K562 (cell line): ENCODE data around the gene WSCD2. TPM values are rescaled to one million over a fixed set of nuclear protein-coding genes. Genes with fewer than 3 reads are reported as not detected.

Experiments used
- MEIS2 ChIP-seq: fragments of 450-650 bp; IDR thresholded peaks from 2 replicates; pipeline ENCODE4 v1.6.1; 2014; ENCODE audit warnings: mild to moderate bottlenecking; ENCODE audit not compliant: partially characterized antibody
- POLR2AphosphoS5 ChIP-seq: IDR thresholded peaks from 2 replicates; pipeline ENCODE4 v1.6.1; 2011; ENCODE audit warnings: mild to moderate bottlenecking, low read depth, low read length, moderate library complexity; ENCODE audit not compliant: control insufficient read depth, insufficient read depth
- SAFB2 ChIP-seq: fragments of 200-400 bp; formaldehyde crosslinking; IDR thresholded peaks from 2 replicates; pipeline ENCODE4 v1.6.1; 2018; ENCODE audit warnings: borderline replicate concordance, low read length, low read depth, moderate library complexity; ENCODE audit not compliant: severe bottlenecking
- ZNF324 ChIP-seq: fragments of 250-450 bp; sonication (Bioruptor Pico); IDR thresholded peaks from 2 replicates; pipeline ENCODE4 v1.4.0; 2020; ENCODE audit warnings: mild to moderate bottlenecking
- ZNF830 ChIP-seq: fragments of 250-450 bp; sonication (Bioruptor Pico); IDR thresholded peaks from 2 replicates; pipeline ENCODE4 v1.5.0; 2021; ENCODE audit warnings: mild to moderate bottlenecking
- polyA plus RNA-seq, 8 experiments: library from polyadenylated mRNA; depleted of rRNA in 4 of 8; stranded (reverse) in 5 of 8; unstranded in 3 of 8; fragments of >200 nt; fragmentation: Nextera tagmentation in 2 of 8; fragmentation: Illumina TruSeq in 1 of 8; extraction: Ambion mirVana in 2 of 8; extraction: Trizol in 1 of 8; gene quantifications; 2 replicates each; pipeline versions ENCODE4 v1.2.1 to v1.2.3, GENCODE V29; 2011 to 2014; ENCODE audit warnings: inconsistent platforms in 1 of 8, missing spikeins in 1 of 8
- total RNA-seq, 7 experiments: library from RNA; depleted of rRNA in 6 of 7; stranded (reverse); fragments of >200 nt in 6 of 7; fragmentation: Illumina TruSeq in 2 of 7; extraction: Trizol in 2 of 7; gene quantifications; 2 replicates each; pipeline versions ENCODE4 v1.2.1 to v1.2.3, GENCODE V29; 2011 to 2021; ENCODE audit warnings: low replicate concordance in 1 of 7
- TF ChIP-seq, protein P1 (sequence below): fragments of 250-450 bp; sonication (Bioruptor Pico); IDR thresholded peaks from 2 replicates; pipeline ENCODE4 v1.5.0; 2022; ENCODE audit warnings: mild to moderate bottlenecking
- TF ChIP-seq, protein P2 (sequence below), 2 experiments: fragments of 450-650 bp; IDR thresholded peaks; 2 replicates each; pipeline ENCODE4 v1.6.1; 2016
- TF ChIP-seq, protein P3 (sequence below): fragments of 450-650 bp; IDR thresholded peaks from 2 replicates; pipeline ENCODE4 v1.6.1; 2018; ENCODE audit not compliant: partially characterized antibody
- TF ChIP-seq, protein P4 (sequence below): fragments of 450-650 bp; conservative IDR thresholded peaks from 2 replicates; pipeline ENCODE4 v1.6.1; 2016; ENCODE audit warnings: missing genetic modification characterization, low read depth, mild to moderate bottlenecking, missing compliant biosample characterization, moderate library complexity

The WSCD2 gene
- total and polyA plus RNA-seq, 9 of the 15 experiments (the other 6 are each of a cell fraction or from before 2014, with no cell fraction given) = 0.72 to 14.1 (median 4.0) TPM

DNA sequence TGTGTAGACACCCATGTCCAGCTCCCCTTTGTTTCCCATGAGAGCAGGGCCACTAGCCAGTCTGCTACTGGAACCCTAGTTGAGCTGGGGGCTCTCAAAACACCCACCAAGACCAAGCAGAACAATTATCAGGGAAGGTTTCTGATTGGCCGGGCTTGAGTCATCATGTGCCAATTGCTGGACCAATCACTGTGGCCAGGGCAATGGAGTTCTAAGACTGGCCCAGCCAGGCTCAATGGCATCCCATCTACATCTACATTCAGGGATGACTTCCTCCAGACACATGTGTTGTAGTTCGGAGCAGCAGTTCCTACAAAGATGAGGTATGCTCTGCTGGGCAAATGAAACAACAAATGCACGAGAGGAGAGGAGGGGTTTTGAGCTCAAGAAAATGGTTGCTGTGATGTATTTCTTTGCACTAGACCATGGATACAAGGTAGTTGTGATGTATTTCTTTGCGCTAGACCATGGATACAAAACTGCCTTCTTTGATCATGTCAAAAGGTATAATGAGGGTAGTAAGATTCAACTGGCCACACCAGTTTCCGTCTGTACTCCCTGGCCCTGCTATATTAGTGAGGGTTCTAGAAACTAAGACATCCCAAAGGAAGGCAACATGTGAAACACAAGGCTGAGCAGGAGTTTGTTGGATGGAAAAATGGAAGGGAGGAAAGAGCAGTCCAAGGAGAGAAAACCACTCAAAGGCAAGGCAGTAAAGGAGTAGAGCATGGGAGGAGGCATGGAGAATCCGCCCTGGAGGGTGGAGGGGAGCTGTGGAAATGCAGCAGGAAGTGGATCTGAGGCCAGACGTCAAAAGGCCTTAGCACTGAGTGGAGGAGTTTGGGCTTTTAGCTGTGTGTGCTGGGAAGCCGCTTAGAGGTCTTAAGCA is 8.9 kb upstream of the WSCD2 start (continued):
- TF ChIP-seq, protein P1, sequence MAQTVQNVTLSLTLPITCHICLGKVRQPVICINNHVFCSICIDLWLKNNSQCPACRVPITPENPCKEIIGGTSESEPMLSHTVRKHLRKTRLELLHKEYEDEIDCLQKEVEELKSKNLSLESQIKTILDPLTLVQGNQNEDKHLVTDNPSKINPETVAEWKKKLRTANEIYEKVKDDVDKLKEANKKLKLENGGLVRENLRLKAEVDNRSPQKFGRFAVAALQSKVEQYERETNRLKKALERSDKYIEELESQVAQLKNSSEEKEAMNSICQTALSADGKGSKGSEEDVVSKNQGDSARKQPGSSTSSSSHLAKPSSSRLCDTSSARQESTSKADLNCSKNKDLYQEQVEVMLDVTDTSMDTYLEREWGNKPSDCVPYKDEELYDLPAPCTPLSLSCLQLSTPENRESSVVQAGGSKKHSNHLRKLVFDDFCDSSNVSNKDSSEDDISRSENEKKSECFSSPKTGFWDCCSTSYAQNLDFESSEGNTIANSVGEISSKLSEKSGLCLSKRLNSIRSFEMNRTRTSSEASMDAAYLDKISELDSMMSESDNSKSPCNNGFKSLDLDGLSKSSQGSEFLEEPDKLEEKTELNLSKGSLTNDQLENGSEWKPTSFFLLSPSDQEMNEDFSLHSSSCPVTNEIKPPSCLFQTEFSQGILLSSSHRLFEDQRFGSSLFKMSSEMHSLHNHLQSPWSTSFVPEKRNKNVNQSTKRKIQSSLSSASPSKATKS (CRISPR knock-in tag) = no peak
- TF ChIP-seq, protein P2, sequence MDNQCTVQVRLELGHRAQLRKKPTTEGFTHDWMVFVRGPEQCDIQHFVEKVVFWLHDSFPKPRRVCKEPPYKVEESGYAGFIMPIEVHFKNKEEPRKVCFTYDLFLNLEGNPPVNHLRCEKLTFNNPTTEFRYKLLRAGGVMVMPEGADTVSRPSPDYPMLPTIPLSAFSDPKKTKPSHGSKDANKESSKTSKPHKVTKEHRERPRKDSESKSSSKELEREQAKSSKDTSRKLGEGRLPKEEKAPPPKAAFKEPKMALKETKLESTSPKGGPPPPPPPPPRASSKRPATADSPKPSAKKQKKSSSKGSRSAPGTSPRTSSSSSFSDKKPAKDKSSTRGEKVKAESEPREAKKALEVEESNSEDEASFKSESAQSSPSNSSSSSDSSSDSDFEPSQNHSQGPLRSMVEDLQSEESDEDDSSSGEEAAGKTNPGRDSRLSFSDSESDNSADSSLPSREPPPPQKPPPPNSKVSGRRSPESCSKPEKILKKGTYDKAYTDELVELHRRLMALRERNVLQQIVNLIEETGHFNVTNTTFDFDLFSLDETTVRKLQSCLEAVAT (IDR thresholded peaks at IDR 0.05) = no peak
- TF ChIP-seq POLR2AphosphoS5 (no peak), MEIS2 (no peak), ZNF324 (CRISPR knock-in tag) (peak; percentile 14; the same call in 1 of the 2 replicates), ZNF830 (CRISPR knock-in tag) (no peak), SAFB2 (no peak)
- TF ChIP-seq, protein P3, sequence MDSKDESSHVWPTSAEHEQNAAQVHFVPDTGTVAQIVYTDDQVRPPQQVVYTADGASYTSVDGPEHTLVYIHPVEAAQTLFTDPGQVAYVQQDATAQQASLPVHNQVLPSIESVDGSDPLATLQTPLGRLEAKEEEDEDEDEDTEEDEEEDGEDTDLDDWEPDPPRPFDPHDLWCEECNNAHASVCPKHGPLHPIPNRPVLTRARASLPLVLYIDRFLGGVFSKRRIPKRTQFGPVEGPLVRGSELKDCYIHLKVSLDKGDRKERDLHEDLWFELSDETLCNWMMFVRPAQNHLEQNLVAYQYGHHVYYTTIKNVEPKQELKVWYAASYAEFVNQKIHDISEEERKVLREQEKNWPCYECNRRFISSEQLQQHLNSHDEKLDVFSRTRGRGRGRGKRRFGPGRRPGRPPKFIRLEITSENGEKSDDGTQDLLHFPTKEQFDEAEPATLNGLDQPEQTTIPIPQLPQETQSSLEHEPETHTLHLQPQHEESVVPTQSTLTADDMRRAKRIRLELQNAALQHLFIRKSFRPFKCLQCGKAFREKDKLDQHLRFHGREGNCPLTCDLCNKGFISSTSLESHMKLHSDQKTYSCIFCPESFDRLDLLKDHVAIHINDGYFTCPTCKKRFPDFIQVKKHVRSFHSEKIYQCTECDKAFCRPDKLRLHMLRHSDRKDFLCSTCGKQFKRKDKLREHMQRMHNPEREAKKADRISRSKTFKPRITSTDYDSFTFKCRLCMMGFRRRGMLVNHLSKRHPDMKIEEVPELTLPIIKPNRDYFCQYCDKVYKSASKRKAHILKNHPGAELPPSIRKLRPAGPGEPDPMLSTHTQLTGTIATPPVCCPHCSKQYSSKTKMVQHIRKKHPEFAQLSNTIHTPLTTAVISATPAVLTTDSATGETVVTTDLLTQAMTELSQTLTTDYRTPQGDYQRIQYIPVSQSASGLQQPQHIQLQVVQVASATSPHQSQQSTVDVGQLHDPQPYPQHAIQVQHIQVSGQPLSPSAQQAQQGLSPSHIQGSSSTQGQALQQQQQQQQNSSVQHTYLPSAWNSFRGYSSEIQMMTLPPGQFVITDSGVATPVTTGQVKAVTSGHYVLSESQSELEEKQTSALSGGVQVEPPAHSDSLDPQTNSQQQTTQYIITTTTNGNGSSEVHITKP = no peak
- TF ChIP-seq, protein P4, sequence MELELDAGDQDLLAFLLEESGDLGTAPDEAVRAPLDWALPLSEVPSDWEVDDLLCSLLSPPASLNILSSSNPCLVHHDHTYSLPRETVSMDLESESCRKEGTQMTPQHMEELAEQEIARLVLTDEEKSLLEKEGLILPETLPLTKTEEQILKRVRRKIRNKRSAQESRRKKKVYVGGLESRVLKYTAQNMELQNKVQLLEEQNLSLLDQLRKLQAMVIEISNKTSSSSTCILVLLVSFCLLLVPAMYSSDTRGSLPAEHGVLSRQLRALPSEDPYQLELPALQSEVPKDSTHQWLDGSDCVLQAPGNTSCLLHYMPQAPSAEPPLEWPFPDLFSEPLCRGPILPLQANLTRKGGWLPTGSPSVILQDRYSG (tag) = peak; percentile 90; the same call in 1 of the 2 replicates
